Ascending aorta (tissue), 2 donors: ENCODE measurements around the gene RET. TPM values are rescaled to one million over a fixed set of nuclear protein-coding genes. Genes with fewer than 3 reads are reported as not detected.

Source experiments
- DNase-seq, 2 donors: peaks; one replicate each; pipeline ENCODE4 v3.0.0-alpha.2; 2019; ENCODE audit warnings: low spot score in 2 of 2
- H3K27ac ChIP-seq, 2 donors: fragments of 200-600 bp; sonication (generic); one replicate each; pipeline ENCODE4 v1.5.1; 2016 to 2017; ENCODE audit warnings: mild to moderate bottlenecking in 1 of 2
- H3K27me3 ChIP-seq: fragments of 200-600 bp; sonication (generic); one replicate; pipeline ENCODE4 v1.5.1; 2017
- H3K36me3 ChIP-seq, 2 donors: fragments of 200-600 bp; sonication (generic); one replicate each; pipeline ENCODE4 v1.5.1; 2016
- H3K4me1 ChIP-seq, 2 donors: fragments of 200-600 bp; sonication (generic); one replicate each; pipeline ENCODE4 v1.5.1; 2016 to 2017; ENCODE audit warnings: mild to moderate bottlenecking in 1 of 2
- H3K4me3 ChIP-seq, 2 donors: fragments of 200-600 bp; sonication (generic); one replicate each; pipeline ENCODE4 v1.5.1; 2016 to 2017; ENCODE audit warnings: mild to moderate bottlenecking in 1 of 2
- H3K9me3 ChIP-seq, 2 donors: fragments of 200-600 bp; sonication (generic); one replicate each; pipeline ENCODE4 v1.5.1; 2016
- intact Hi-C: fragments of 100-400 bp; cut with DNase I; formaldehyde crosslinking; loops from one replicate; pipeline ENCODE4 v1.15.1; 2023
- total RNA-seq: library from RNA; depleted of rRNA; stranded (reverse); fragments of >200 nt; gene quantifications from one replicate; pipeline ENCODE4 v1.1.0, GENCODE V29; 2016
- TF ChIP-seq, protein P1 (sequence below), 3 experiments: fragments of 200-600 bp in 2 of 3; fragments of 450-650 bp in 1 of 3; sonication (generic) in 2 of 3; IDR thresholded peaks; one replicate each; pipeline ENCODE4 v1.5.1; 2016 to 2019; ENCODE audit warnings: antibody characterized with exemption in 3 of 3, mild to moderate bottlenecking in 1 of 3, moderate library complexity in 1 of 3

RET gene
- total RNA-seq, 1 donor from 2014 or later, result not detected

GRCh38 chr10:43069579-43069978, 7.3 kb upstream of the RET start:
- no peaks in the 10 kb centered on the region for H3K4me1 ChIP-seq
- no peak overlapping the region for H3K4me3 ChIP-seq
- no peak for DNase-seq
- no peaks in the 10 kb centered on the region for H3K36me3 ChIP-seq
- TF ChIP-seq, protein P1, sequence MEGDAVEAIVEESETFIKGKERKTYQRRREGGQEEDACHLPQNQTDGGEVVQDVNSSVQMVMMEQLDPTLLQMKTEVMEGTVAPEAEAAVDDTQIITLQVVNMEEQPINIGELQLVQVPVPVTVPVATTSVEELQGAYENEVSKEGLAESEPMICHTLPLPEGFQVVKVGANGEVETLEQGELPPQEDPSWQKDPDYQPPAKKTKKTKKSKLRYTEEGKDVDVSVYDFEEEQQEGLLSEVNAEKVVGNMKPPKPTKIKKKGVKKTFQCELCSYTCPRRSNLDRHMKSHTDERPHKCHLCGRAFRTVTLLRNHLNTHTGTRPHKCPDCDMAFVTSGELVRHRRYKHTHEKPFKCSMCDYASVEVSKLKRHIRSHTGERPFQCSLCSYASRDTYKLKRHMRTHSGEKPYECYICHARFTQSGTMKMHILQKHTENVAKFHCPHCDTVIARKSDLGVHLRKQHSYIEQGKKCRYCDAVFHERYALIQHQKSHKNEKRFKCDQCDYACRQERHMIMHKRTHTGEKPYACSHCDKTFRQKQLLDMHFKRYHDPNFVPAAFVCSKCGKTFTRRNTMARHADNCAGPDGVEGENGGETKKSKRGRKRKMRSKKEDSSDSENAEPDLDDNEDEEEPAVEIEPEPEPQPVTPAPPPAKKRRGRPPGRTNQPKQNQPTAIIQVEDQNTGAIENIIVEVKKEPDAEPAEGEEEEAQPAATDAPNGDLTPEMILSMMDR (IDR thresholded peaks at IDR 0.05), result no peak
- H3K27ac ChIP-seq, result no peak overlapping the region
- intact Hi-C loops, result no loop called here
- no peaks in the 10 kb centered on the region for H3K9me3 ChIP-seq
- no peaks in the 10 kb centered on the region for H3K27me3 ChIP-seq

GRCh38 chr10:43070121-43071085, 6.5 kb upstream of the RET start:
- Histone ChIP-seq H3K27ac (no peak overlapping the region), H3K9me3 (no peaks in the 10 kb centered on the region), H3K36me3 (no peaks in the 10 kb centered on the region), H3K27me3 (peaks cover 4% of the 10 kb centered on the region), H3K4me1 (no peaks in the 10 kb centered on the region), H3K4me3 (no peak overlapping the region)
- TF ChIP-seq, protein P1 (IDR thresholded peaks at IDR 0.05), result no peak
- no peak for DNase-seq
- intact Hi-C loops, result no loop called here

DNA sequence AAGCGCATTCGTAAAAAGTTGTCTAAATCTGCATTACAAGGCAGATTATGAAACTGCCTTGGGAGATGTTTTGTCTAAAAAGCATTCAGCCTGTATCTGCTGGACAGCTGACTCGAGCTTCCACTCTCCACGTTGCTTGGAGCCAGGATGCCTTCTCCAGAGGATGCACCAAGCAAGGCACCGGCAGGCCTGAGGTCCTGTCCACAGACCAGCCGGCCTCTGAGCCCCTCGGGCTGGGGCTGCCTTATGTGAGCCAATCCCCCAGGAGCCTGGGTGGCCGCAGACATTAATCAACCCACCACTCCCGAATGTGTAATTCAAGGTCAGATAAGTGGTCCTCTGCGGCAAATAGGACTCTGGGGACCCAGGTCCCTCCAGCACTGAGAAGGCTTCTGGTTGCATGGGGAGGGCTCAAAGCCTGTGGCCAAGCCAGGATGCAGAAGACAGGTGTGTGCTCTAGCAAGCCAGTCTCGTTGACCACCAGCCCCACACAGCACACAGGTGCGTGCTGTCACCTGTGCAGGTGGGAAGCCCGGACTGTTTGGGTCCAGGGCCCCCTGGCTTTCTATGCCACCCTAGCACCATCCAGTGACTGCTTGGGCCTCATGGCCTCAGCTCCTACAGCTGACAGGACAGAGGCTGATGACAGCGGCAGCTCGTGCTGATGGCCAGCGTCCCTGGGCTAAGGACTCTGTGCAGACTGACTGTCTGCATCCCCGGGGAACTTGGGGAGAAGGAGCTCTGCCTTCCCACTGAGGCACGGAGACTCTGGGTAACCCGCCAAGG, 4.8 kb upstream of the RET start:
- H3K27me3 ChIP-seq, result peaks cover 6% of the 10 kb centered on the region
- intact Hi-C loops, result no loop called here
- H3K4me1 ChIP-seq, result peaks cover 0 to 4% of the 10 kb centered on the region in 2 donors
- no peaks in the 10 kb centered on the region for H3K9me3 ChIP-seq
- TF ChIP-seq, protein P1 (IDR thresholded peaks at IDR 0.05), result no peak
- H3K36me3 ChIP-seq, result no peaks in the 10 kb centered on the region
- no peak for DNase-seq
- no peak overlapping the region for H3K27ac ChIP-seq
- H3K4me3 ChIP-seq, result no peak overlapping the region

GRCh38 chr10:43073191-43073590, 3.7 kb upstream of the RET start:
- no peak overlapping the region for H3K4me3 ChIP-seq
- peaks cover 8% of the 10 kb centered on the region for H3K27me3 ChIP-seq
- DNase-seq, result no peak
- TF ChIP-seq, protein P1 (IDR thresholded peaks at IDR 0.05), result no peak
- peaks cover 0 to 4% of the 10 kb centered on the region in 2 donors for H3K4me1 ChIP-seq
- intact Hi-C loops, result no loop called here
- no peaks in the 10 kb centered on the region for H3K9me3 ChIP-seq
- no peaks in the 10 kb centered on the region for H3K36me3 ChIP-seq
- H3K27ac ChIP-seq, result no peak overlapping the region

- no peak for DNase-seq
- Histone ChIP-seq H3K27me3 (peaks cover 8% of the 10 kb centered on the region), H3K4me1 (peaks cover 0 to 4% of the 10 kb centered on the region in 2 donors), H3K27ac (no peak overlapping the region), H3K36me3 (no peaks in the 10 kb centered on the region), H3K9me3 (no peaks in the 10 kb centered on the region), H3K4me3 (no peak overlapping the region)
- intact Hi-C loops, result no loop called here
- TF ChIP-seq, protein P1 (IDR thresholded peaks at IDR 0.05), result no peak
These were observed 3.1 kb upstream of the RET start for GRCh38 chr10:43073721-43074120.
